Sciatic nerve (tissue), 2 donors: Measurements from ENCODE around the gene SPATA20. TPM values are rescaled to one million over a fixed set of nuclear protein-coding genes. Genes with fewer than 3 reads are reported as not detected.
A peak's percentile ranks its signal among the peaks of the same experiment; 100 is the strongest.

ENCODE experiments used
- ATAC-seq: fragments of 200-7000 bp; cut with Tn5 transposase; one replicate; pipeline ENCODE4 v1.9.1; 2020; ENCODE audit warnings: mild to moderate bottlenecking, moderate library complexity
- DNase-seq: peaks from one replicate; pipeline ENCODE4 v3.0.0-alpha.2; 2020; ENCODE audit warnings: low spot score
- intact Hi-C: fragments of 100-400 bp; cut with DNase I; formaldehyde crosslinking; loops from one replicate; pipeline ENCODE4 v1.14.2; 2022
- total RNA-seq: library from RNA; stranded (reverse); fragmentation: NEBNext Ultra II Directional; extraction: Animal tissue kit (Norgen Biotek cat#: 25700); gene quantifications from one replicate; pipeline ENCODE4 v1.2.1, GENCODE V29; 2021
- donor health status: DM: no; HTN: no; CAD: no.
- donor health status: DM: no; HTN: no; CAD: no.

The SPATA20 gene
- total RNA-seq, 1 donor from 2014 or later: 37.5 TPM

DNA sequence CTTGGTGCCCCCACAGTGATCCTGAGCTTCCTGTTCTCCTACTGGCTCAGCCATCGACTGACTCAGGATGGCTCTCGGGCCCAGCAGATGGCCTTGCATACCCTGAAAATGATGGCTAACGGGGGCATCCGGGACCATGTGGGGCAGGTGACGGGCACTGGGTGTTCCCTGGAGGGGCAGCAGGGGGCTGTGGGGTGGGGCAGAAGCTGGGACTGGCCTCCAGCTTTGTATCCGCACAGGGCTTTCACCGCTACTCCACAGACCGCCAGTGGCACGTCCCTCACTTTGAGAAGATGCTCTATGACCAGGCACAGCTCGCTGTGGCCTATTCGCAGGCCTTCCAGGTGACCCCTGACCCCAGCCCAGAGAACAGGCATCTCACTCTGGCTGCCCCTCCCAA is 3.0 kb downstream of the SPATA20 start:
- intact Hi-C loops: loop anchor here (5.0 kb wide), 3 partner anchors 77 to 292 kb away; no protein-coding TSS in a partner anchor
- ATAC-seq (no peak), DNase-seq (no peak)

DNA sequence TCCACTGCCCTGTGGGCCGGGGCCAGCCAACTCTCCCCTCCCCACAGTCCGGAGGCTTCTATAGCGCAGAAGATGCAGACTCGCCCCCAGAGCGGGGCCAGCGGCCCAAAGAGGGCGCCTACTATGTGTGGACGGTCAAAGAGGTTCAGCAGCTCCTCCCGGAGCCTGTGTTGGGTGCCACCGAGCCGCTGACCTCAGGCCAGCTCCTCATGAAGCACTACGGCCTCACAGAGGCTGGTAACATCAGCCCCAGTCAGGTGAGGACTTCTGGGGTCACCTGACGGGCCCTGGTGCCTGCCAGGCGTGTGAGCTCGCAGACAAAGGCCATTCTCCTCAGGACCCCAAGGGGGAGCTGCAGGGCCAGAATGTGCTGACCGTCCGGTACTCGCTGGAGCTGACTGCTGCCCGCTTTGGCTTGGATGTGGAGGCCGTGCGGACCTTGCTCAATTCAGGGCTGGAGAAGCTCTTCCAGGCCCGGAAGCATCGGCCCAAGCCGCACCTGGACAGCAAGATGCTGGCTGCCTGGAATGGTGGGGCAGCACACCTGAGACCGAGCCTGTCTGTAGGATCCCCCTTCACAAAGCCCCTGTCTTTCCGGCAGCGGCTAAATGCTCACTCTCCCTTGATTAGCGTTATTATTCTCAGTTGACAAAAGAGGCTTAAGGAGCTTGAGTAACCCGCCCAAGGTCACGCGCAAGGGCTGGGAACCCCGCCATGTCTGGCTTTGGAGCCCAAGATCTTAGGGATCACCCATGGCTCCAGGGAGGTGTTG is 3.9 kb downstream of the SPATA20 start:
- intact Hi-C loops: loop anchor here (5.0 kb wide), 2 partner anchors 76 to 131 kb away; no protein-coding TSS in a partner anchor
- peak; percentile 82 for ATAC-seq
- peak; percentile 87 for DNase-seq

DNA sequence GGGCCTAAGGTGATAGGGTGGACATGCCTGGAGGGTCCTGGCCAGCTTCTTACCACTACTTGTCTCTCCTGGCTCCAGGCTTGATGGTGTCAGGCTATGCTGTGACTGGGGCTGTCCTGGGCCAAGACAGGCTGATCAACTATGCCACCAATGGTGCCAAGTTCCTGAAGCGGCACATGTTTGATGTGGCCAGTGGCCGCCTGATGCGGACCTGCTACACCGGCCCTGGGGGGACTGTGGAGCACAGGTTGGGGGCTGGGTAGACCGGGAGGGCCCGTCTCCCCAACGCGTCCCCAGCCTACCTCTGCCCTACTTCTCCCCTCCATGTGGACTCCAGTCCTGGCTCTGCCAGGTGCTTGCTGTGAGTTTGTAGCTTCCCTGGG is 4.5 kb downstream of the SPATA20 start:
- intact Hi-C loops: loop anchor here (5.0 kb wide), 2 partner anchors 76 to 131 kb away; no protein-coding TSS in a partner anchor
- ATAC-seq (no peak), DNase-seq (no peak)

DNA sequence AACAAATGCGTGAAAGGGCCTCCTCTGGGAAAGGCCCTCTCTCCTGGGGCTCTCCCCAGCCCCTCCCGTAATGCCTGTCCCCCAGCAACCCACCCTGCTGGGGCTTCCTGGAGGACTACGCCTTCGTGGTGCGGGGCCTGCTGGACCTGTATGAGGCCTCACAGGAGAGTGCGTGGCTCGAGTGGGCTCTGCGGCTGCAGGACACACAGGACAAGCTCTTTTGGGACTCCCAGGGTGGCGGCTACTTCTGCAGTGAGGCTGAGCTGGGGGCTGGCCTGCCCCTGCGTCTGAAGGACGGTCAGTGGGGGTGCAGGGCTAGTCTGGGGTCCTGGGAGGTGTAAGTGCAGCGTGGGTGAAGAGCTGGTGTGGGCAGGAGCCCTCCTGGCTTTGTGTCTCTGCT is 4.9 kb downstream of the SPATA20 start:
- ATAC-seq (no peak), DNase-seq (no peak)
- intact Hi-C loops: loop anchor here (5.0 kb wide), 2 partner anchors 75 to 130 kb away; no protein-coding TSS in a partner anchor

DNA sequence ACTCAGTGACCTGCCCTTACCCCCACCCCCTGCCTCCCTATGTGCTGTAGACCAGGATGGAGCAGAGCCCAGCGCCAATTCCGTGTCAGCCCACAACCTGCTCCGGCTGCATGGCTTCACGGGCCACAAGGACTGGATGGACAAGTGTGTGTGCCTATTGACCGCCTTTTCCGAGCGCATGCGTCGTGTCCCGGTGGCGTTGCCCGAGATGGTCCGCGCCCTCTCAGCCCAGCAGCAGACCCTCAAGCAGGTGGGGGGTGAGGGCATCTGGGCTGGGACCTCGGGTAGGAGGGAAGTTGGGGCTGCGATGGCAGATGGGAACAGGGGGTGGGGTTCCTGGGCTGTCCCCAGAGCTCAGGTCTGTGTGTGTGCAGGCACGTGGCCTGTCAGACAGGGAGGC is 7.2 kb downstream of the SPATA20 start:
- no peak for ATAC-seq
- intact Hi-C loops: loop anchor here (5.0 kb wide), 2 partner anchors 73 to 128 kb away; no protein-coding TSS in a partner anchor
- DNase-seq: no peak

DNA sequence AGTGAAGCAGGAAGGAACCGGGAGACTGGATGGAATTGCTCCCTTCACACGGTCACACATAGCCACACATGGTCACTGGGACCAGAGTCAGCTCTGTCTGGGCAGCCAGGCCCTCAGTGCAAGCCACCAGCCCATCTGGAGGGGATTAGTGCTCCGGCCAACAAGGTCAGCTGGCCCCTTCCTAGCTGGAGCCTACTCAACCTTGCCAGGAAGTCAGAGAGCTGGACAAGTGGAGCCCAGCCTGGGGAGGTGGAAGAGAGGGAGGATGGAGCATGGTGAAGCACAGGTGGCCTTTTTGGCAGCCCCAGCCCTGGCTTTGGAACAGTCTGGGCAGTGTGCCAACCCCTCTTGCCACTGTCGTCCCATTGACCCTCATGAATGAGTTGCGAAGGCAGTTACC is 9.8 kb downstream of the SPATA20 start:
- intact Hi-C loops: no loop called here
- no peak for ATAC-seq
- DNase-seq: no peak

DNA sequence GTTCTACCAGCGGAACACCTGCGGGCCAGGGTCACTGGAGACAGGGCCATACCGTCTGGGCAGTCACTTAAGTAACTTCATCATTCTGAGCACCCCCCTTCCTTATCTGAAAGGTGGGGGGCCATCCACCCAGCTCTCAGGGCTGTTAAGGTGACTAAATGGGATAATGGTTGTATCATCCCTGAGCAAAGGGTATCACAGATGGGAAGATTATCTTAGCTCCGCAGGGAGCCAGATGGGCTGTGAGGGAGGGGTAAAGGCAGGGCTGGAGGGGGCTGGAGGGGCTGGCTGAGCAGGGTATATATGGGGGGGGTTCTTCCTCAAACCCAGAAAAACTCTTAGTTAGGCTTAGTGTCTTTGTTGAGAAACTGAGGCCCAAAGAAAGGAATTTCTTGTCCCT is 10.7 kb downstream of the SPATA20 start:
- intact Hi-C loops: no loop called here
- no peak for DNase-seq
- ATAC-seq: no peak

DNA sequence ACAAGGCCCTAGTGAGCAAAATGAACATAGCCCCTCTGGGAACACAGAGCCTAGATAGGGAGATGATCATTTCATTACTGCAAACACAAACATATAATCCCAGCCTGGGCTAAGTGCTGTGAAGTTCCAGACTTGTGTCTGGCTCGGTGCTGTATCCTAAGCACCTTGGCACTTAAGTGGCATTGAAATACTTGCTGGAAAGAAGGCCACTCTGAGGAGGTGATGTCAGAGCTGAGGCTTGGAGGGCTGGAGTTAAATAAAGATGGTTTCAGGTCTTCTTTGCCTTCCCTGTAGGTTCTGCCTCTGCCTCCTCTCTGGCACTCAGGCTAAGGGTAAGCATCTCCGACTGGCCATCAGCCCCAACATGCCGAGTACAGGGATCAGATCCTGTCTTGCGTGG is 11.1 kb downstream of the SPATA20 start:
- no peak for DNase-seq
- ATAC-seq: no peak
- intact Hi-C loops: no loop called here

DNA sequence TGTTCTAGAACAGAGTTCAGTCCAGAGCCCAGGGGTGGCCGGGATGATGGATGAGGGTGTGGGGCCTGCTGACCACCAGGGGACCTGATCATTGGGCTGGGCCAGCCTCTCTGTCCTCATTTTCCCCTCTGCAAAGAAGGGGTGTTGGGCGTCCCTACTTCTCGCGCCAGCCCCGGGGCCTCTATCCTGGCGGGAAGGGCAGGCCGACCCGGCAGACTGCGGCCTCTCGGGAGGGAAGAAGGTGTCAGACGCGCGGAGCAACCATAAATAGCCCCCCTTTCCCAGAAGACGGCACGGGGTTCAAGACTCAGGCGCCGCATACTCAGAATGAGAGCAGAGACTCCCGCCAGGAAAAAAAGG is 11.6 kb downstream of the SPATA20 start:
- ATAC-seq (no peak), DNase-seq (no peak)
- intact Hi-C loops: no loop called here

DNA sequence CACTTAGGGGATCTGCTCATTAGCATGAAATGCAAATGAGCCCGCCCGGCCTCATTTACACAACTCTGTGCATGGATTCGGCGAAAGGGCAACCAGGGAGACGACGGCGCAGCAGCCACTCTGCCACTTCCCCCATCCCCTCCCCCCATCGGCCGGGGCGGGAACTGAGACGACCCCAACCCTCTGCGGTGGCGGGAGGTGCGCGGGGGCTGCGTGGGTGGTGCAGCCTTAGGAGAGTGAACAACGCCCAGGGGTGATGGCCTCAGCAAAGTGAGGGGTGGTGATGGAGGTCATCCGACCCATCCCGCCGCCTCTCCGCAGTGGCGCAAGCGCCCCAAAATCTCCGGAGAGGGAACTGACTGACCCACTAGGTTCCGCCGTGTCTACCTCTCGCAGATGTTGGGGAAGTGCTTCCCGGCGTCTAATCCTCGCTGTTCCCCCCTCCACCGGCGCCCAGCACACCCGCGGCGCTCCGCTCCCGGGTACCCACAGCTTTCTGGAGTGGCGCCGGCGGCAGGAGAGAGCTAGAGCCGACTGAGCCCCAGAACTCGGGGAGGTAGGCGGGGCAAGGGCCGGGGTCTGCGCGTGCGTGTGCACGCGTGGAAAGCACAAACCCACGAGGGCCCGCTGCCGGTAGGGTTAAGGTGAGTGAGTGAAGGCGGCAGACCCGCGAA is 12.1 kb downstream of the SPATA20 start:
- no peak for DNase-seq
- ATAC-seq: peak; percentile 3
- intact Hi-C loops: no loop called here

DNA sequence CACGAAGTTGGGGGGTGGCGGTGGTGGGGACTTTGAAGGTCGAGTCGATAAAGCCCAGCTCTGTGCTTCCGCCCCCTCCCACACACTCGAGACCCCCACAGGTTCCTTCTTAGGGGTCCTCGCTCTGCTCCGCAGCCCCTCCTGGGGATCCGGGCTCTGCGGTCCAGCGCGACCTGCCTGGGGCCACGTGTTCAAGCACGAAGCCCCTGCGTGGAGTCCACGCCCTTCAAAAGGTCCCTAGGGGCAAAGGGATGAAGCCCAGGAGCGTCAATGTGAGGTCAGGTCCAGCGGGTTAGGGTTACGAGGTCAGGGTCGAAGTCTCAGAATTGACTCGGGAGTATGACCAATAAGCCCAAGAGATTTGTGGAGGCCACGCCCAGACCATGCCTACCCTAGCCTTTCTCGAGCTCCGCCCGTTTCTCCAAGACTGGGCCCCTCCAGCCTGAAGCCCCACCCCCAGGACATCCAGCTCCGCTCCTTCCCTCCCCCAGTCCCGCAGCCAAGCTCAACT is 12.8 kb downstream of the SPATA20 start:
- peak; percentile 64 for ATAC-seq
- DNase-seq: no peak
- intact Hi-C loops: no loop called here

DNA sequence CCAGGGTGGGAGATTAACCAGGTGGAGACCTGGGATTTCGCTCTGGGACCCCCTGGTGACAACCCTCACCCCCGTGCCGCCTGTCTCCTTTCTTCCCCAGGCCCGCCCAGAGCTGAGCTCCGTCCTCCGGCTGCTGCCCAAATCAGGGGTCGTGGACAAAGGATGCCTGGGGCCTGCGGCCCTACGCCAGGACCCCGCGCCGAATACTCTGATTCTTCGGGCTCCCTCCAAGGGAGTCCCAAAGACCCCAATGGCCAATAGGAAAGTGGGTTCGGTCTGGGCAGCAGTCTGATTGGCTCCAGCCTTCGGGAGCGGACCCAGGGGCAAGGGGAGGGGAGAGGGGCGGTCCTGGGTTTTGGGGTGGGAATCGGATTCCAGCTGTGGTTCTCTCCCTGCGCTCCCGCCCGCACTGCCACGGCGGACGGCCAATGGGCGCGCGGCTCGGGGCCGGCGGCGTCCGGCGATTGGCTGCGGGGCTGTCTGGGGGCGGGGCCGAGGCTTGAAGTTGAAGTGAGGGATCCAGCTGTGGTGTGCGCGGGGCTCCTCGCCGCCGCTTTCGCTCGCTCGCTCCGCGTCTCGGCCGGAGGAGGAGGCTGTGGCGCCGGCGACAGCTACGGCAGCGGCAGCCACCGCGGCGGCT is 13.3 kb downstream of the SPATA20 start, which contains the start of gene CACNA1G:
Gene CACNA1G, plus strand, starts transcription at position 531 of the 640 bp plus-strand sequence. CDS start 745 bp downstream, outside the sequence.
- ATAC-seq: peak; percentile 88
- intact Hi-C loops: no loop called here

DNA sequence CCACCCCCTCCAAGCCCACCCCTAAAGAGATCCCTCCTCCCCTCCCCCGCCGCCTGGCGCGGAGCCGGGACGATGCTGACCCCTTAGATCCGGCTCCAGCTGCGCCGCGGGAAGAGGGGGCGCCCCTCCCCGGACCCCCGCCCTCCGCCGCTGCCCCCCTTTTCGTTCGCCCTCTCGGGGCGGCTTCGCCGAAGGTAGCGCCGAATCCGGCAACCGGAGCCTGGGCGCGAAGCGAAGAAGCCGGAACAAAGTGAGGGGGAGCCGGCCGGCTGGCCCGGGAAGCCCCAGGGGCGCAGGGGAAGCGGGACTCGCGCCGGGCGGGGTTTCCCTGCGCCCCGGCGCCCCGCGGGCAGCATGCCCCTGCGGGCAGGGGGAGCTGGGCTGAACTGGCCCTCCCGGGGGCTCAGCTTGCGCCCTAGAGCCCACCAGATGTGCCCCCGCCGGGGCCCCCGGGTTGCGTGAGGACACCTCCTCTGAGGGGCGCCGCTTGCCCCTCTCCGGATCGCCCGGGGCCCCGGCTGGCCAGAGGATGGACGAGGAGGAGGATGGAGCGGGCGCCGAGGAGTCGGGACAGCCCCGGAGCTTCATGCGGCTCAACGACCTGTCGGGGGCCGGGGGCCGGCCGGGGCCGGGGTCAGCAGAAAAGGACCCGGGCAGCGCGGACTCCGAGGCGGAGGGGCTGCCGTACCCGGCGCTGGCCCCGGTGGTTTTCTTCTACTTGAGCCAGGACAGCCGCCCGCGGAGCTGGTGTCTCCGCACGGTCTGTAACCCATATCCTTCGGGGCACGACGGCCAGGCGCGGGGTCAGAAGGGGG is 14.2 kb downstream of the SPATA20 start:
- ATAC-seq (no peak), DNase-seq (no peak)
- intact Hi-C loops: no loop called here

More for the DNA sequence above, 13.3 kb downstream of the SPATA20 start, which contains the start of gene CACNA1G:
- DNase-seq: peak; percentile 94

DNA sequence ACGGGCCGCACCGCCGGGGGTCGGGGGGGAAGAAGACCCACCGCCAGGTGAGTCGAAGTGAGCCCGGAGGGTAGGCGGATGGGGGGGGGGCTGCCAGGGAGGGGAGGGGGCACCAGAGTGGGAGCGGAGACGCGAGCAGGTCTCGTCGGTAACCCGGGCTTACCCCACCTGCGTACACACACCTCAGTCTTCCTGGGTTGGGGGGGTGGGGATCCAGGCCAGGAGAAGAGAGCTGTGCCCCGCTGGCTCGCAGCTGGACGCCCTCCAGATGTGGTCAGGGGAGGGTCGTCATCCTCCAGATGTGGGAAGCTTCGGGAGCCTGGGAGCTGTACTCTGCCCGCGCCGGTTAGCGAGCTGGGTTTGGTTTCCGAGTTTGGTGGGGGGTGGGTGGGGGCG is 14.8 kb downstream of the SPATA20 start:
- no peak for ATAC-seq
- intact Hi-C loops: no loop called here
- DNase-seq: no peak

DNA sequence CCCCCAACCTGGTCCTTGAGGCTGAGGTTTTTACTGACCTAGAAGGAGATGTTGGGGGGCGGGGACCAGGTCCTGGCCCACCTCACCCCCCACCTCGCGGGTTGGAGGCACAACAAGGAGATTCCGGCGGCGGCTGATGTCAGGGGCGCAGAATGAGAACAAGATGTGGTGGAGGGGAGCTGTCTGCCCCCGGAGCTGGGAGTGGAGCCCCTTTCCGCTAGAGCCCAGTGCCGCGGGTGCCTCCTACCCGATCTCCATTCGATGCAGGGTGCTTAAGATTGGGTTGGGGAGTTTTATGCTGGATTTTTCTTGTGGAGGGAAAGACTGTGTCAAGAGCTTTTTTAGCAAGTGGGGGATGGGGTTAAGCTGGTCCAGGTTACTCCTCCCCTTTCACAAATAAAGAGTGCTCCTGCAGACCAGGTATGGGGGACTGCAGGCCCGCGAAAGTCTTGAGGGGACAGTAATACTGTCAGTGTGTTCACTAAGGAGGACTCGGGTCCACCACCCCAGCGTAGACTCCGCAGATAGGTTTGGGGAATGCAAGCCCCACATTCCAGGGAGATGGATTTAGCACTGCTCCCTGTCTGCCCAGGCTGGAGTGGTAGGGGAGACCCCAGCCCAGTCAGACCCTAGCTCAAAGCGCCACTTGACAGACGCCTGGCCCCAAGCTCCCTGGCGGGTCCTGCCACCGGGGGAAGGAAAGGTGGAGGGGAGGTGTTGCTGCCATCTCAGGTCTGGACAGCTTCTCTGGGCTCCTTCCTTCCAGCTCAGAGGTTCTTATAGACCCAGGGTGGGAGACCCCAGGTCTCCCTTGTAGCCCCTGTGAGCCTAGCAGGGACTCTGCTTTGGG is 15.5 kb downstream of the SPATA20 start:
- intact Hi-C loops: no loop called here
- DNase-seq (no peak), ATAC-seq (no peak)

DNA sequence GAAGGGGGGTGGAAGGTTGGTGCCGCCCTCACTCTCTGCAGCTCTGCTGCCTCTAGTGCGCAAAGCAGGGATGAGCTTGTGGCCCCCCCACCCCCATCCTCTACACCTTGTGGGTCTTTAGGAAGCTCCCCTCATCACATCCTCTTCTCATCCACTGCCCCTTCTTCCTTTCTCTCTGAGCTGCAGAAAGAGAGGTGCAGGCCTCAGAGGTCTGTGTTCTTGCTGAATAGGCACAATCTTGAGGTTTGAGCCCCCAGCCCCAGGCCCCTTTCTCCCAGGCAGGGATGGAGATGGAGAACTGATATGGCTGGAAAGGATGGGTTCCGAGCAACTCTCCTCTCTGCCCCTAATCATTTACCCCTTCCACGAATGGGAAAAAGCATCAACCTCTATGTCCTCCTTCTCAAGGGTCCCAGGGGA is 16.1 kb downstream of the SPATA20 start:
- intact Hi-C loops: no loop called here
- no peak for DNase-seq
- ATAC-seq: no peak

DNA sequence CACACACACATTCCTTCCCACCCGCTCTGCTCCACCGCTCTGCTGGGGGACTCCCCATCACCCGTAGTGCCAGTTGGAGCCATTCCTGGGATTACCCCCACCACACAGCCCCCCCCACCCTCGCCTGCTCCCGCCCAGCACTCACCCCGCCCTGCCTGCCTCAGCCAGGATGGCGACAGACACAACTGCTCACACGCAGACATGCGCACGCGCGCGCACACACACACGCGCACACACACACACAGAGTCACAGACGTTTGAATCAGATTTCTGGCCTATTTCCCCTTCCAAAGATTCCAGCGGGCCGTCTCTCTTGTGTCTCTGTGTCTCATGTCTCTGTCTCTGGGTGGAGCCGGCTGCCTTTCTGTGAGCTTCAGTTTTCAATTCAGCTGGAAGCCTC is 17.9 kb downstream of the SPATA20 start:
- intact Hi-C loops: no loop called here
- ATAC-seq: peak; percentile 75
- peak; percentile 85 for DNase-seq
